Activated CD4-positive, alpha-beta T cell treated with anti-CD3 and anti-CD28 coated beads for 36 hours (primary cell): Measurements from ENCODE around the gene NFATC2. TPM values are rescaled to one million over a fixed set of nuclear protein-coding genes. Genes with fewer than 3 reads are reported as not detected.

ENCODE experiments used
- ATAC-seq: fragments of 200-7000 bp; cut with Tn5 transposase; one replicate; pipeline ENCODE4 v1.10.0; 2021; ENCODE audit warnings: mild to moderate bottlenecking, moderate library complexity
- CTCF ChIA-PET: fragments of 350-600 bp; sonication (Branson Sonifier 250); formaldehyde crosslinking; loops from one replicate; lab custom pipeline; 2021; ENCODE audit warnings: antibody characterized with exemption; lab: Charles Lee
- POLR2A ChIA-PET: fragments of 350-600 bp; sonication (Branson Sonifier 250); formaldehyde crosslinking; loops from one replicate; lab custom pipeline; 2021; ENCODE audit warnings: antibody characterized with exemption, inconsistent platforms; lab: Charles Lee
- DNase-seq: peaks from one replicate; pipeline ENCODE4 v3.0.0-alpha.2; 2020
- H3K27ac Mint-ChIP-seq: one replicate; pipeline ENCODE4 v1.8.0; 2021; ENCODE audit warnings: mixed read lengths
- H3K27me3 Mint-ChIP-seq: one replicate; pipeline ENCODE4 v1.8.0; 2021; ENCODE audit warnings: mixed read lengths
- H3K36me3 Mint-ChIP-seq: one replicate; pipeline ENCODE4 v1.8.0; 2021; ENCODE audit warnings: low read depth, mixed read lengths
- H3K4me1 Mint-ChIP-seq: one replicate; pipeline ENCODE4 v1.8.0; 2021; ENCODE audit warnings: mixed read lengths
- H3K4me3 Mint-ChIP-seq: one replicate; pipeline ENCODE4 v1.8.0; 2021; ENCODE audit warnings: mild to moderate bottlenecking, moderate library complexity, mixed read lengths
- H3K9me3 Mint-ChIP-seq: one replicate; pipeline ENCODE4 v1.8.0; 2021; ENCODE audit warnings: low read depth, mixed read lengths
- intact Hi-C, 2 experiments: fragments of 100-400 bp; cut with DNase I in 1 of 2; cut with micrococcal nuclease in 1 of 2; formaldehyde crosslinking; loops; one replicate each; pipeline versions ENCODE4 v1.14.2 to v1.15.1; 2022 to 2024; cut with DNase I, micrococcal nuclease
- total RNA-seq, 2 experiments: library from RNA; stranded (reverse); gene quantifications; one replicate each; pipeline ENCODE4 v1.2.3, GENCODE V29; 2021

NFATC2 gene
- total RNA-seq, 2 experiments from 2014 or later, result 38.5 to 49.8 TPM

- intact Hi-C loops, result no loop called here
- peaks cover 67% of the 10 kb centered on the region for H3K36me3 Mint-ChIP-seq
- H3K27ac Mint-ChIP-seq, result no peak overlapping the region
- ATAC-seq (no peak), DNase-seq (no peak)
- H3K4me1 Mint-ChIP-seq, result peaks cover 53% of the 10 kb centered on the region
- H3K9me3 Mint-ChIP-seq, result no peaks in the 10 kb centered on the region
- POLR2A ChIA-PET, result no interaction called here
- CTCF ChIA-PET, result interaction anchor here (0.6 to 1.6 kb wide), 5 partner anchors 12 to 89 kb away, joined by 3 to 7 read pairs (median 4); no protein-coding TSS in a partner anchor
- H3K4me3 Mint-ChIP-seq, result no peak overlapping the region
- no peaks in the 10 kb centered on the region for H3K27me3 Mint-ChIP-seq
Observed at GRCh38 chr20:51506527-51507215, 35.8 kb downstream of the NFATC2 start.

- no peak overlapping the region for H3K4me3 Mint-ChIP-seq
- ATAC-seq (no peak), DNase-seq (no peak)
- peaks cover 53% of the 10 kb centered on the region for H3K4me1 Mint-ChIP-seq
- ChIA-PET POLR2A (no interaction called here), CTCF (interaction anchor here (1.1 to 1.3 kb wide), 2 partner anchors 23 to 89 kb away, joined by 3 to 7 read pairs; no protein-coding TSS in a partner anchor)
- H3K36me3 Mint-ChIP-seq, result peaks cover 62% of the 10 kb centered on the region
- no peaks in the 10 kb centered on the region for H3K9me3 Mint-ChIP-seq
- H3K27ac Mint-ChIP-seq, result no peak overlapping the region
- intact Hi-C loops, result no loop called here
- no peaks in the 10 kb centered on the region for H3K27me3 Mint-ChIP-seq
Observed at GRCh38 chr20:51505566-51505965, 37.0 kb downstream of the NFATC2 start.

- Mint-ChIP-seq H3K4me3 (no peak overlapping the region), H3K27ac (no peak overlapping the region), H3K9me3 (peaks cover 6% of the 10 kb centered on the region), H3K27me3 (no peaks in the 10 kb centered on the region), H3K4me1 (peaks cover 55% of the 10 kb centered on the region), H3K36me3 (peaks cover 59% of the 10 kb centered on the region)
- ChIA-PET POLR2A (interaction anchor here (1.8 kb wide), 1 partner anchor 23 kb away, joined by 4 read pairs; no protein-coding TSS in a partner anchor), CTCF (no interaction called here)
- intact Hi-C loops, result no loop called here
- ATAC-seq, result no peak
- DNase-seq, result no peak
Observed at GRCh38 chr20:51503376-51503775, 39.1 kb downstream of the NFATC2 start.

GRCh38 chr20:51500936-51501335 is 41.6 kb downstream of the NFATC2 start:
- intact Hi-C loops, result loop anchor here (1.0 to 2.0 kb wide), 6 partner anchors 21 to 521 kb away; no protein-coding TSS in a partner anchor
- Mint-ChIP-seq H3K4me1 (peaks cover 80% of the 10 kb centered on the region), H3K27me3 (no peaks in the 10 kb centered on the region), H3K4me3 (no peak overlapping the region), H3K27ac (peak overlapping the region; percentile 86), H3K36me3 (peaks cover 61% of the 10 kb centered on the region), H3K9me3 (peaks cover 6% of the 10 kb centered on the region)
- DNase-seq (peak; percentile 61), ATAC-seq (peak; percentile 31)
- POLR2A ChIA-PET, result interaction anchor here (0.5 to 2.0 kb wide), 8 partner anchors 20 to 101 kb away, joined by 3 to 16 read pairs (median 6); no protein-coding TSS in a partner anchor
- CTCF ChIA-PET, result interaction anchor here (0.6 to 2.1 kb wide), 7 partner anchors 11 to 984 kb away, joined by 3 to 11 read pairs (median 4); no protein-coding TSS in a partner anchor

GRCh38 chr20:51500311-51500710 is 42.2 kb downstream of the NFATC2 start:
- Mint-ChIP-seq H3K27me3 (no peaks in the 10 kb centered on the region), H3K4me1 (peaks cover 82% of the 10 kb centered on the region), H3K27ac (peak overlapping the region; percentile 91), H3K36me3 (peaks cover 62% of the 10 kb centered on the region), H3K9me3 (peaks cover 6% of the 10 kb centered on the region), H3K4me3 (no peak overlapping the region)
- ATAC-seq (peak; percentile 72), DNase-seq (peak; percentile 74)
- ChIA-PET CTCF (interaction anchor here (0.9 to 2.1 kb wide), 12 partner anchors 9 to 984 kb away, joined by 3 to 11 read pairs (median 4); partner anchors contain the start of gene NFATC2), POLR2A (interaction anchor here (0.7 to 2.0 kb wide), 11 partner anchors 12 to 100 kb away, joined by 3 to 16 read pairs (median 5); partner anchors contain the start of gene NFATC2)
- intact Hi-C loops, result loop anchor here (1.0 to 2.0 kb wide), 6 partner anchors 20 to 520 kb away; no protein-coding TSS in a partner anchor

GRCh38 chr20:51498765-51499540 is 43.6 kb downstream of the NFATC2 start:
- POLR2A ChIA-PET, result interaction anchor here (1.6 to 1.7 kb wide), 2 partner anchors 31 to 32 kb away, joined by 10 to 18 read pairs; no protein-coding TSS in a partner anchor
- Mint-ChIP-seq H3K4me3 (peak overlapping the region; percentile 16), H3K9me3 (peaks cover 6% of the 10 kb centered on the region), H3K4me1 (peaks cover 90% of the 10 kb centered on the region), H3K27ac (peak overlapping the region; percentile 91), H3K27me3 (no peaks in the 10 kb centered on the region), H3K36me3 (peaks cover 66% of the 10 kb centered on the region)
- CTCF ChIA-PET, result interaction anchor here (1.0 to 1.8 kb wide), 4 partner anchors 11 to 43 kb away, joined by 4 to 9 read pairs (median 6); partner anchors contain the start of gene NFATC2
- DNase-seq (no peak), ATAC-seq (no peak)
- intact Hi-C loops, result loop anchor here in 1 of 2 experiments (2.0 to 5.0 kb wide), 2 partner anchors 76 to 437 kb away; no protein-coding TSS in a partner anchor

- CTCF ChIA-PET, result interaction anchor here (0.6 to 1.3 kb wide), 8 partner anchors 16 to 124 kb away, joined by 3 to 10 read pairs (median 4); no protein-coding TSS in a partner anchor
- Mint-ChIP-seq H3K27me3 (no peaks in the 10 kb centered on the region), H3K27ac (peak overlapping the region; percentile 91), H3K4me3 (peak overlapping the region; percentile 43), H3K4me1 (peaks cover 93% of the 10 kb centered on the region), H3K9me3 (peaks cover 6% of the 10 kb centered on the region), H3K36me3 (peaks cover 67% of the 10 kb centered on the region)
- DNase-seq, result peak; percentile 78
- intact Hi-C loops, result loop anchor here (1.0 to 5.0 kb wide), 4 partner anchors 18 to 436 kb away; no protein-coding TSS in a partner anchor
- POLR2A ChIA-PET, result interaction anchor here (0.6 to 1.6 kb wide), 9 partner anchors 17 to 93 kb away, joined by 3 to 18 read pairs (median 4); no protein-coding TSS in a partner anchor
- ATAC-seq, result peak; percentile 23
Observed at GRCh38 chr20:51497542-51498467, 44.7 kb downstream of the NFATC2 start.

GRCh38 chr20:51496964-51497363 is 45.6 kb downstream of the NFATC2 start:
- Mint-ChIP-seq H3K4me1 (peaks cover 97% of the 10 kb centered on the region), H3K36me3 (peaks cover 73% of the 10 kb centered on the region), H3K27me3 (no peaks in the 10 kb centered on the region), H3K27ac (peak overlapping the region; percentile 91), H3K4me3 (peak overlapping the region; percentile 43), H3K9me3 (peaks cover 6% of the 10 kb centered on the region)
- ChIA-PET POLR2A (interaction anchor here (0.6 kb wide), 1 partner anchor 512 kb away, joined by 3 read pairs; no protein-coding TSS in a partner anchor), CTCF (interaction anchor here (0.6 to 1.3 kb wide), 4 partner anchors 73 to 161 kb away, joined by 3 to 6 read pairs (median 4); no protein-coding TSS in a partner anchor)
- DNase-seq (peak; percentile 6), ATAC-seq (no peak)
- intact Hi-C loops, result loop anchor here (1.0 to 5.0 kb wide), 3 partner anchors 17 to 435 kb away; no protein-coding TSS in a partner anchor

- POLR2A ChIA-PET, result interaction anchor here (0.6 to 4.1 kb wide), 3 partner anchors 15 to 511 kb away, joined by 3 to 29 read pairs (median 3); no protein-coding TSS in a partner anchor
- no peak for ATAC-seq
- H3K4me1 Mint-ChIP-seq, result peaks cover 97% of the 10 kb centered on the region
- no peaks in the 10 kb centered on the region for H3K27me3 Mint-ChIP-seq
- intact Hi-C loops, result loop anchor here in 1 of 2 experiments (5.0 kb wide), 1 partner anchor 434 kb away; no protein-coding TSS in a partner anchor
- H3K36me3 Mint-ChIP-seq, result peaks cover 76% of the 10 kb centered on the region
- H3K4me3 Mint-ChIP-seq, result peak overlapping the region; percentile 16
- peak overlapping the region; percentile 97 for H3K27ac Mint-ChIP-seq
- peaks cover 6% of the 10 kb centered on the region for H3K9me3 Mint-ChIP-seq
- CTCF ChIA-PET, result interaction anchor here (0.6 to 2.4 kb wide), 7 partner anchors 9 to 162 kb away, joined by 3 to 8 read pairs (median 3); no protein-coding TSS in a partner anchor
- no peak for DNase-seq
Observed at GRCh38 chr20:51495921-51496545, 46.5 kb downstream of the NFATC2 start.
